C4-2B (cell line): ENCODE results near the gene CYP39A1.

ENCODE experiments used
- H3K27ac ChIP-seq: fragments of 450-650 bp; 2 replicates; pipeline ENCODE4 v1.5.1; 2017
- ZFX ChIP-seq: fragments of 450-650 bp; IDR thresholded peaks from 2 replicates; pipeline ENCODE4 v1.6.1; 2017
- TF ChIP-seq, protein P1 (sequence below): fragments of 450-650 bp; conservative IDR thresholded peaks from 2 replicates; pipeline ENCODE4 v1.5.1; 2017; ENCODE audit warnings: mild to moderate bottlenecking

CYP39A1 gene

GRCh38 chr6:46661483-46661882 is 8.9 kb upstream of the CYP39A1 start:
- H3K27ac ChIP-seq = no peak overlapping the region
- TF ChIP-seq ZFX = no peak
- TF ChIP-seq, protein P1, sequence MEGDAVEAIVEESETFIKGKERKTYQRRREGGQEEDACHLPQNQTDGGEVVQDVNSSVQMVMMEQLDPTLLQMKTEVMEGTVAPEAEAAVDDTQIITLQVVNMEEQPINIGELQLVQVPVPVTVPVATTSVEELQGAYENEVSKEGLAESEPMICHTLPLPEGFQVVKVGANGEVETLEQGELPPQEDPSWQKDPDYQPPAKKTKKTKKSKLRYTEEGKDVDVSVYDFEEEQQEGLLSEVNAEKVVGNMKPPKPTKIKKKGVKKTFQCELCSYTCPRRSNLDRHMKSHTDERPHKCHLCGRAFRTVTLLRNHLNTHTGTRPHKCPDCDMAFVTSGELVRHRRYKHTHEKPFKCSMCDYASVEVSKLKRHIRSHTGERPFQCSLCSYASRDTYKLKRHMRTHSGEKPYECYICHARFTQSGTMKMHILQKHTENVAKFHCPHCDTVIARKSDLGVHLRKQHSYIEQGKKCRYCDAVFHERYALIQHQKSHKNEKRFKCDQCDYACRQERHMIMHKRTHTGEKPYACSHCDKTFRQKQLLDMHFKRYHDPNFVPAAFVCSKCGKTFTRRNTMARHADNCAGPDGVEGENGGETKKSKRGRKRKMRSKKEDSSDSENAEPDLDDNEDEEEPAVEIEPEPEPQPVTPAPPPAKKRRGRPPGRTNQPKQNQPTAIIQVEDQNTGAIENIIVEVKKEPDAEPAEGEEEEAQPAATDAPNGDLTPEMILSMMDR = no peak

GRCh38 chr6:46657642-46658041 is 5.0 kb upstream of the CYP39A1 start:
- TF ChIP-seq, protein P1 = no peak
- no peak for TF ChIP-seq ZFX
- no peak overlapping the region for H3K27ac ChIP-seq

- H3K27ac ChIP-seq = no peak overlapping the region
- TF ChIP-seq ZFX = no peak
- TF ChIP-seq, protein P1 = peak; percentile 53
Observed at GRCh38 chr6:46655803-46656202, 3.2 kb upstream of the CYP39A1 start.

- peak overlapping the region; percentile 60 for H3K27ac ChIP-seq
- TF ChIP-seq, protein P1 = no peak
- TF ChIP-seq ZFX = peak; percentile 38; the same call in 1 of the 2 replicates
Observed at GRCh38 chr6:46653439-46654195, 999 bp upstream of the CYP39A1 start.

- no peak for TF ChIP-seq ZFX
- TF ChIP-seq, protein P1 = no peak
- H3K27ac ChIP-seq = peak overlapping the region; percentile 60
Observed at GRCh38 chr6:46652232-46652602, 401 bp downstream of the CYP39A1 start.

DNA sequence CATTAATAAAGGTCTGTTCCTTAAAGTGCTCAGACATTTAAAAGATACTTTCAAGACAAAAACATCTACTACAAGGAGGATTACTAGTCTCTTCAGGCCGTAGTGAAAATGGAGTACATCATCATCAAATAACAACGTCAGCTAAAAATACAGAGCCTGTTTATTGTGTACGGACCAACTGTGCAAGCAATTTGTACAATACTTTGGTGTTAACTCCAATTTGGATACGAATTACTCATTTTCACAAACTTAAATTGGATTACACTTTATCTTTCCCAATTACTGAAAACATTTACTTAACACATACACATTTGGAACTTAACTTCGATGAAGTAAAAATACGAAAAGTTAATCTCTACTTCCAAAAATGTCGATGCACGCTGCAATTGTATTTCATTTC is 802 bp downstream of the CYP39A1 start:
- TF ChIP-seq ZFX = no peak
- TF ChIP-seq, protein P1 = no peak
- H3K27ac ChIP-seq = peak overlapping the region; percentile 60; the same call in 1 of the 2 replicates

GRCh38 chr6:46651006-46651405 is 1.6 kb downstream of the CYP39A1 start:
- TF ChIP-seq, protein P1 = no peak
- TF ChIP-seq ZFX = no peak
- no peak overlapping the region for H3K27ac ChIP-seq
